NCI-H82 treated with DMSO at 0.1 percent for 48 hours (cell line): Measurements from ENCODE around the gene MAP2K5.

ENCODE experiments used
- DNase-seq: peaks from one replicate; lab custom pipeline; 2025; ENCODE audit not compliant: unreplicated experiment; lab: John Stamatoyannopoulos, UW

Gene MAP2K5

DNA sequence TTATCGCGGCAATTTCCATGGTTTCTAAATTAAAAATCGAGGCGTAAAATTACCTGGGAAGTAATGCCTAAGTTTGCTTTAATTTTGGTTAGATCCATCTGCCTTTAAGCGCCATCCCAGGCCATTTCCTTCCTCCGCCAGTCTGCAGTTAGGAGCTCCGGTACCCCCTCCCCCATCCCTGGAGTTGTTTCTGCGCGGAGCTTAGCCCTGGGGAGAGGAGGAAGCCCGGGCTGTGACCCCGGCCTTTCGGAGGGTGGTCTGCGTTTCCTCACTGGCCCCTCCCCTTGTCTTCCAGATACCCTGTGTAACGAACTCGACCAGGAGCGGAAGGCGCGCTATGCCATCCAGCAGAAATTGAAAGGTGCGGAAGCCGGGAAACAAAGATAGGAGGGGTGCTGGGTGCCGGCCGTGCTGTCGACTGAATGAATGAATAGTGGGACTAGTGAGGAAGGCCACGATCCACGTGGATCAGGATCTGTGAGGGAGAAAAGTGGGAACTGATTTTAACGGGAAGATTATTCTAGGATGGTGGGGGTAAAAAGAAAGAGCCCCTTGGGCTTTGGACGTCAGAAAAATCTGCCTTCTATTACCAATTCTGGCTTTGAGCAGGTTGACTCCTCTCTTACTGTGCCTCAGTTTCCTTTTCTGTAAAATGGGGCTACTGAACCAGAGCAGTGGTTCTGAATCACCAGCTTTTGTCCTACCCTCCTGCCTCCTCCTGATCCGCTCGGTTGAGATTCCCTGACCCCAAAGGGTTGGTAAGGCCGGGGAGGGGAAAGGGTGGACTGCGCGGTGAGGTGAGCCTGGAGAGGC, 290.6 kb downstream of the MAP2K5 start:
- DNase-seq: no peak

DNA sequence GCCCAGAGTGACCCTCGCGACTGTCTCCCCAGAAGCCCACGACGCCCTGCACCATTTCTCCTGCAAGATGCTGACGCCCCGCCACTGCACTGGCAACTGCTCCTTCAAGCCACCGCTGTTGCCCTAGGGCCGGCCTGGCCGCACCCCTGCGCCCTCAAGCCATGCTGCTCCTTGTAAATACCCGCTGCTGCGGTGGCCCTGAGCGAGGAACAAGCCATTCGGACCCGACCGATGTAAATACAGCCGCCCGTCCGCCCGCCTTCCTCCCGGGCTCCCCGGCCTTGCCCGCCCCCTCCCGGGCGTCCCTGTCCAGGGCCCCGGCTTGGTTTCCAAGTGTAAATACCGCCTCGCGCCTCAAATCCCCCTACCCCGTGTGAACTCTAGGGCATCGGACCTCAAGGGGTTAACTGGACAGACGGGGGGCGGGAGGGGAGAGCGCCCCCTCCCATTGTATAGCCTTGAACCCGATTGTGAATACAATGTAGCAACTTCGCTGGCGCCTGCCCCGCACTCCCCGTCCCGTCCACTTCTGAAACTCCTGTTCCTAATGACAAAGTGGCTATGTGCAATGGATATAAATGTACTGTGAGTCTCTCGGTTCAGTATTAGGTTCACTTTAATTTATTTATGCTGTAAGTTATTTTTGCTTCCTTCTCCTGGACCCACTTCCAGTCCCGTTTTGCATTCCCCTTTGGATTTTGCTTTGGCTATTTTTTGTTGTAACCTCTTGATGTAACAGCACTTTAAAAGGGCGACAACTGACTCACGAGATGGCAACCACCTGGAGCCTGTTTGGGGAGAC, 291.4 kb downstream of the MAP2K5 start:
- no peak for DNase-seq

DNA sequence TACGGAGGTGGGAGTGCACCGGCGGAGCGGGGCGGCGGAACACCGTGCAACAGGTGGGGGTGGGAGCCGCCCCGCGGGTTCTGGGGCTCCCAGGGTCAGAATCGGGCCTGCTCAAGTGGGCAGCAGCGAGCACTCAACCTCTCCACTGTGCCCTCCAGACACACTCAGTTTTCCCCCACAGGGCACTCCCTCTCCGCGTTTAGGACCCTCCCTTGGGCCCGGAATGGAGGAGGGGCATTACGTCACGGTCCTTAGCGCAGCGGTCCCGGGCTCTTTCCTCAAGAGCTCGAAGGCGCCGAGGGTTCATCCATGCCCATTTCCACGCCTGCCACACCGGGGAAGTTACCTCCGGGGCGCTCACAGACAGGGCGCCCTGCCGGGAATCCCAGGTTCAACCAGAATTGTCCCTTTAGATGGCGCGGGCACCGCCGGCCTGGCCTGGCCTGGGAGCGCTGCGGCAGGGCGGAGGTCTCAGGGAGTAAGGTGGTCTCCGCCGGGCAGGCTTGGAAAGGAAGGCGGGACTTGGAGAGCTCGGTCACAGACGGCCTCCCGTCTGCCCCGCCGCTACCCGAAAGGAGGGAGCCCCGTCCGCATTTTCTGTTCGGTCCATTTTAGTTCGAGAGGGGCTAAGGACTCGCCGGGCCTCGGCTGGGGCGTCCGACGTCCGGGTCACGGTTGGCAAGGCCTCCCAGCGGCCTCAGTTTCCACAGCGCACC, 292.2 kb downstream of the MAP2K5 start:
- DNase-seq: no peak

DNA sequence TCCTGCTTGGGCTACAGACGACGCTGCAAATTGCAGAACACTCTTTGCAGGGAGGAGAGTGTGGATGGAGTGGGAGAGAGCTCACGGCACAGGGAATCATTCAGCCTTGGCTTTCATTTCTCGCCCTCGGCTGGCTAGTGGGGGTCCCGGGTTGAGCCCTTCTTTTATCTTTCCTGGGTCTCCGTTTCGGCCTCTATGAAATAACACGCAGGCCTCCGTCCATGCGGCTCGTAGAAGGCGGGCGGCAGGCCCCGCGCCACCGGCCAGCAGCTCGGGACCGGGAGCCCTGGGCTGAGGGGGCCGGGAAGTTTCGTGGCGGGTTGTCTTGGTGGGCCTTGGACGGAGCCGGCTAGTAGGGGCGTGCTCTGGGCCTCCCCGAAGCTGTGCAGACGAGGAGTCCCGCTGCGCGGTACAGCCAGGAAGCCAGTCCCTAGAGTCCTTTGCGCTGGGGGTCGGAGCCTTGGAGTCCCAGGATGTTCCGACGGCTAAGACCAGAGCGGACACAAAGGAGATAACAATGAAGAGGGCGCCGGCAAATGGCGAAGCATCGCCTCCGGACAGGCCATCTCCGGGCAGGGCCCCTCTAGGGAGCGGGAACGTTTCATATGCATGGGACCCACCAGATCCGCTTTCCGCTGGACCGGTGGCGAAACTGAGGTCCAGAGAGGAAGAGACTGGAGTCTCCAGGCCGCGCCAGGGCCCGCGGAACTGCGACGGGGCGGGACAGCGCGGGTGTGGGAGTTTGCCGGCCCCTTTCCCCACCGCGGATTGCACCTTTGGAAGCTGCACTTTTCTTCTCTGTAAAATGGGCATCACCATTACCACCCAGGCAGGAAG, 293.0 kb downstream of the MAP2K5 start:
- DNase-seq: no peak

- no peak for DNase-seq
Observed at GRCh38 chr15:67836134-67836455, 293.6 kb downstream of the MAP2K5 start.

DNA sequence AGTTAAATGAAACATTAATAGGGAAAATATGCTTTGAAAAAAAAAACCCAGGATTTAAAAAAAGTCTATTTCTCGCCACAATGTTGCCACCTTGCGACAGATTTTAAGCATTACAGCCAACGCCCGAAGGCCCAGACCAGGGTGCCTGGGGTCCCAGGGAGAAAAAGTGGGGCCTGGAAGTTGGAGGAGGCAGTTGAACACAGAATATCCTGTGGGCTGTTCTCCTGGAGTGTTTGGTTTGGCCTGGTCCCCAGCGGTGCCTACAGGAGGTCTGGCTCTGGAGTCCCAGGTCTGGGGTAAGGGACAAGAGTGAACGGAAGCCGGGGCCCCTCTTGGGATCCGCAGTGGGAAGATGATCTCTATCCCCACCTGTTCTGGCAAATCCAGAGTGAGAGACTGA, 294.0 kb downstream of the MAP2K5 start:
- DNase-seq: peak; percentile 29

DNA sequence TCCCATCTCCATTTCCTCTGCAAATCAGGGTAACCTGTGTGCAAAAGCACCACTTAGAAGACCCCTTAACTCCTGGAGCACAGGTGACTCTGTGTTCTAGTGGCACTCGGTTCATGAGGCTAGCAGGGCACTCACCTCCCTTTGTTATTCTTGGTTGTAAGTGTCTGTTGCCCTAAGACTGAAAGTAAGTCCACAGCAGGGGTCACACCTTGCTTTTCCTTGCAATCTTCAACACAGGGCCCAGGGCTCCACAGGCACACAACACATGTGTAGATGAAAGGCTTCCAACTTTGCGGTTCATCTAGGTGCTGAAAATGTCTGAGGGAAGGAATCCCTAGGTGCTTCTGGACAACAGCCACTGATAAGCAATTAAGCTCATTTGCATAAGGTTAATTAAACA, 294.5 kb downstream of the MAP2K5 start:
- no peak for DNase-seq

GRCh38 chr15:67838789-67839332, 296.4 kb downstream of the MAP2K5 start:
- no peak for DNase-seq

GRCh38 chr15:67839499-67839928, 297.0 kb downstream of the MAP2K5 start:
- peak; percentile 78 for DNase-seq

DNA sequence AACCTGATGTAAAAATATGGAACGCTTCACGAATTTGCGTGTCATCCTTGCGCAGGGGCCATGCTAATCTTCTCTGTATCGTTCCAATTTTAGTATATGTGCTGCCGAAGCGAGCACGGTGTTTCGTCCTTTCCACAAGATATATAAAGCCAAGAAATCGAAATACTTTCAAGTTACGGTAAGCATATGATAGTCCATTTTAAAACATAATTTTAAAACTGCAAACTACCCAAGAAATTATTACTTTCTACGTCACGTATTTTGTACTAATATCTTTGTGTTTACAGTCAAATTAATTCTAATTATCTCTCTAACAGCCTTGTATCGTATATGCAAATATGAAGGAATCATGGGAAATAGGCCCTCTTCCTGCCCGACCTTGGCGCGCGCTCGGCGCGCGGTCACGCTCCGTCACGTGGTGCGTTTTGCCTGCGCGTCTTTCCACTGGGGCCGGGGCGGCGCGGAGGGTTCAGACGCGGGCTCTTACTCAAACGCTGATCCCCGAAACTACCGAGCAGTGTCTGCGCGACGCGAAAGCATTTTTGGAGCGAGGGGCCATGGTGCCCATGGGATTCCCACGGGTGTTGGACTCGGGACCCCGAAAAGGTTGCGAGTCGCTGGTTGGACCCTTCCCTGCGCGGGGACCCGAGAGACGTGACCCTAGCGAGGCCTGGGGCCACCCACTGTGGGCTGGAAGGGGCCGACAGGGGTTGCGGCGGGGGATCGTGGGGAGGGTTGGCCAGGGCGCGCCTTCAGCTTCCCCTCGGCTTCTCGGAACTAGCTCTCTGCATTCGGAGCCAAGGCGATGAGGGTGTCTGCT, 297.6 kb downstream of the MAP2K5 start, which contains the start of gene RNU6-1:
Gene RNU6-1 (minus strand): TSS at position 117 of the 820 bp plus-strand sequence.
- peak; percentile 96 for DNase-seq

GRCh38 chr15:67840749-67841512, 298.4 kb downstream of the MAP2K5 start:
- DNase-seq: no peak

GRCh38 chr15:67841513-67841762, 298.9 kb downstream of the MAP2K5 start:
- DNase-seq: no peak

- DNase-seq: no peak
Observed at GRCh38 chr15:67843092-67843501, 300.6 kb downstream of the MAP2K5 start.

DNA sequence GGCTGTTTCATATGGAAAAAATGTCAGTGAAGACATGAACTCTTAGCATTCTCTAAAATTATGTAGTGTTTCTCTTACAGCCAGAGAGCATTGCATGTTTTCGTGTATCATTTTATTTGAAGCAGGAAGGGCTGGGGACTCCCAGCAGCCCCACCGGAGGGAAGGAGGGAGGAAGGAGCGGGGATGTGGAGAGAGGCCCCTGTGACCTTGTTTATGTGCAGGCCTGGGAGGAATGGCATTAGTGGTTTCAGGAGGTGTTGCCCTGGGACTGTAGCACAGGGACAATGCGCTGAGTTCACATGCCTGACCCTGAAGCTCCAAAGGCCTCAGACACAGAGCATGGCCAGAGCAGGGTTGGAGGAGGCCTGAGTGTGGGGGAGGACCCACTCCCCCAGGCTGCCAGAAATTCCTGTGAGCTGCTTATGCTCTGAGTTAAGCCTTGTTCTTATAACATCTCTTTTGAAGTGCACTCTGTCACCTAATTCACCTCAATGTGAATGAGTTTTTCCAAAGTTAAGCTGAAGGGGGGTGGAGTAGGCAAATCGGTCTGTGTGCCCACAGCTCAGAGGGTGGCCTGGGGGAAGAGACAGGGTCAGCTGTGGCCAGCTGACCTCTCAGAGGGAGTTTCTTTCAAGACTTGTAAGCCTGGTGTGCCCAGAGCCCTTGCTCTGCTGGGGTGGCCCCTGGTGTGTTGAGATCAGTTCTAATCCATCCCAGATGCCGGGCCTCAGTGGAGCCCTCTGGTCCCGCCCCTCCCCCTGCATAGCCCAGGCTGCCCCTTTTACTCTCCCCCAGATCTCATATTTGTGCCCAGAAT, 301.3 kb downstream of the MAP2K5 start:
- DNase-seq: peak; percentile 21

GRCh38 chr15:67845974-67846373, 303.5 kb downstream of the MAP2K5 start:
- no peak for DNase-seq

DNA sequence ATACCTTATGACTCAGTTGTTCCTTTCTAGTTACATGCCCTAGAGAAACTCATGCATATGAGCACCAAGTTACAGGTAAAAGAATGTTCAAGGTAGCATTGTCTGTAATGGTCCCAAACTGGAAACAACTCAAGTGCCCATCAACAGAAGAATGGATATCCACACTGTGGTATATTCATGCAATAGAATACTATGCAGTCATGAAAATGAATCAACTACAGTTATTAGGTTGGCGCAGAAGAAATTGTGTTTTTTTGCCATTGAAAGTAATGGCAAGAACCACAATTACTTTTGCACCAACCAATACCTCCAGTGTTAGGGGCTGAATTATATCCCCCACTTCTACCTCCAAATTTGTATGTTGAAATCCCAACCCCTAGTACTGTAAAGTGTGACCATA, 307.0 kb downstream of the MAP2K5 start:
- no peak for DNase-seq

- DNase-seq: no peak
Observed at GRCh38 chr15:67850336-67850735, 307.8 kb downstream of the MAP2K5 start.

DNA sequence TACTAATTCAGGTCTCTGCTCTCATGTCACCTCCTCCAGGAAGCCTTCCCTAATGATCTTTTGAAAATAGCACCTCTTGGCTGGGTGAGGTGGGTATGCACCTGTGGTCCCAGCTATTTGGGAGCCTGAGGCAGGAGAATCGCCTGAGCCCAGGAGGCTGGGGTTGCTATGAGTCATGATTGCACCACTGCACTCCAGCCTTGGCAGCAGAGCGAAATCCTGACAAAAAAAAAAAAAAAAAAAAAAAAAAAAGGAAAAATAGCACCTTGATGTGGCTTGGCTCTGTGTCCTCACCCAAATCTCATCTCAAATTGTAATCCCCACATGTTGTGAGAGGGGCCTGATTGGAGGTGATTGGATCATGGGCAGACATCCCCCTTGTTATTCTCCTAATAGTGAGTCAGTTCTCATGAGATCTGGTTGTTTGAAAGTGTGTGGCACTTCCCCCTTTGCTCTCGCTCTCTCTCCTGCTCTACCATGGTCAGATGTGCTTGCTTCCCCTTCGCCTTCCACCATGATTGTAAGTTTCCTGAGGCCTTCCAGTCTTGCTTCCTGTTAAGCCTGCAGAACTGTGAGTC, 308.6 kb downstream of the MAP2K5 start:
- no peak for DNase-seq
